Right lobe of liver (tissue), 4 donors: ENCODE measurements around the gene TCFL5.

Source experiments
- CTCF ChIP-seq, 4 donors: fragments of 200-600 bp in 3 of 4; fragments of 450-650 bp in 1 of 4; IDR thresholded peaks; one replicate each; pipeline versions ENCODE4 v1.5.1 to v1.8.0; 2016 to 2022; ENCODE audit warnings: antibody characterized with exemption in 4 of 4, mild to moderate bottlenecking in 2 of 4
- POLR2A ChIP-seq: fragments of 450-650 bp; IDR thresholded peaks from one replicate; pipeline ENCODE4 v1.6.1; 2017; ENCODE audit warnings: antibody characterized with exemption, mild to moderate bottlenecking
- donor health status: DM: no; HTN: no; CAD: no.
- donor health status: DM: no; HTN: no; CAD: no.
- donor health status: DM: no; HTN: yes; CAD: no.

DNA sequence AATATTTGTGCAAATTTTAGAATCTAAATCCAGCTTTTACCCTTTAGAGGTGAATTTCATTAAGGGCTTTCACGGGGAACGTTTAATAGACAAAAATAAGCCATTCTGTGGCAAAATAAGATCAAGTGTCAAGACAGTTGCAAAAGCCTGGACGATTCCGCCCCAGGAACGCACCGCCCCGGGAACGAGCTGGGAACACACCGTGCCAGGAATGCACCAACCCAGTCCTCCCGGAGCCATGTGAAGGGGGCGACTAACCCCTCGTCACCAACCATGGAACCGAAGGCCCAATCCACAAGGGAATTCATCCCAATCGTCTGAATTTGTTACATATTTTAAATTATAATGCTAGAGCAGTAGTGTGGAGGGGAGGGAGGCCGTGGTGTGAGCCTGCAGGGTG, 20.8 kb upstream of the TCFL5 start:
- TF ChIP-seq CTCF (IDR thresholded peaks at IDR 0.05) (no peak), POLR2A (no peak)
